Pons (tissue), 1 donor: ENCODE data around the gene PPP6R2.

Experiments
- DNase-seq: peaks from one replicate; pipeline ENCODE4 v3.0.0-alpha.2; 2016; ENCODE audit warnings: low spot score

The PPP6R2 gene

GRCh38 chr22:50342651-50343540 is at the start of gene PPP6R2:
Gene PPP6R2, plus strand, starts transcription at chr22:50343327. Its CDS starts 50,582 bp downstream, at chr22:50393909.
- DNase-seq = peak; percentile 58

- DNase-seq = no peak
Measured at GRCh38 chr22:50293441-50294318, 49.4 kb upstream of the PPP6R2 start.

- DNase-seq = no peak
Measured at GRCh38 chr22:50294319-50294656, 48.8 kb upstream of the PPP6R2 start.

- no peak for DNase-seq
Measured at GRCh38 chr22:50296658-50297490, 46.3 kb upstream of the PPP6R2 start.

DNA sequence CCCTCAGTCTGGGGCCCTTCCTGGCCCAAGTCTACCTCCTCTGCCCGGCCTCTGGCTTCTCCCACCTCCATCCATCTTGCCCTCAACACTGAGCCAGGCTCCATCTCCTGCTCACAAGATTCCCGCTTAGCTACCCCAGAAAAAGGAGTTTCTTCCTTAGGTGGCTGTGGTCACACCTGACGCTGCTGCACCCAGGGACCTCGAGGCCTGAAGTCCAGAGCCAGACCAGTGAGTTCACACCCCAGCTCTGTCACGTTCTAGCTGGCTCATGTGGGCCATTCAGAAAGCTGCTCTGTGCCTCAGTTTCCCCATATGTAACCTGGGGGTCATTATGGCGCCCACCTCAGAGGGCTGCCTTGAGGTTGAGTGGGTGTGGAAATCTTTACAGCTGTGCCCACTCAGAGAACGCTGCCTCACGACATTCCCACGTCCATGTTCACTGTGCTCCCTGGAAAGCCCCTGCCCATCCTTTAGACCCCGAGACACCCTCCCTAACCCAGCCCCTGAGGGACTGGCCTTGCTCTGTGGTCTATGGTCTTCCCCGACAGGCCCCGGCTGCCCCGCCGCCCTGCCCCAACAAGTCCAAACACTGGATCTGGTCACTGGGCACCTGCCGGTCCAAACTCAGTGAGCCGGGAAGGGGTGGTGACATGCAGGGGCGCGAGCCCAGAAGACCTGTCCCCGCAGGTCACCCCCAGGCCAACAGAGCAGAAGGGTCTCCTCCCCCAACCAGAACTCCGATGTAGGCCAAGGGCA is 45.4 kb upstream of the PPP6R2 start:
- DNase-seq = no peak

- no peak for DNase-seq
Measured at GRCh38 chr22:50298266-50298637, 44.9 kb upstream of the PPP6R2 start.

DNA sequence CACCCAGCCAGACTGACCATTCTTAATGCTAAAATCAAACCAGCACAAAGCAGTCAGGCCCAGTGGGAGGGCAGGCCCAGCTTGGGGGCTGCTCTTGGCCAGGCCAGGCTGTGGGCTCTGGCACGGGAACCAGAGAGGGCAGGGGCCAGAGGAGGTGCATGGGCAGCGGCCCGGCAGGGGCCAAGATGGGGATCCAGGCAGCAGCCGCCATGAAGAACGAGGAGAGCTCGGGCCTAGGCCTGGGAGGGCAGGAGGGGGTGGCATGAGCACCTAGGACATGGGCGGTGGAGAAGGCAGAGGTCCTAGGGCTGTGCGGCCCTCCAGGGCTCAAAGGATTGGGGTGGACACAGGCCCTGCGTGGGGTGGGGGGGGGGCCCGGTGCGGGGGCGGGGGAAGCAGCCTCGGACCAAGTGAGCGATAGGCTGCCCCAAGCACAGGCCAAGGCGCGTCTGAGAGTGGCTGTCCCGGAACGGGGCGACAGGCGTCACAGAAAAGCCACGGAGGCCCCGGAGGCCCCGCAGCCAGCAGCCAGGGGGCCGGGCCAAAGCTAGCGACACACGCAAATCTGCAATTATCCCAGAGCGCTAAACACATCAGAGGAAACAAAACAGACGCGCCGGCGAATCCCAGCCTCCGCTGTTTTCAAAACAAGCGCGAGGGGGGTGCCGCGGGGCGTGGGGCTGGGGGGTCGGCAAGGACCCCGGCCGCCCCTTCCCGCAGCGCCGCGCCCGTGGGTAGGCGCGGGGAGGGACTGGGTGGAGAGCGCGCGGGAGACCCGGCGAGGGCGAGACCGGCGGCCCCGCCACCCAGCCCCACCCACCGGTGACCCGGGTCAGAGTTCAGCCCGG is 44.0 kb upstream of the PPP6R2 start:
- DNase-seq = no peak

DNA sequence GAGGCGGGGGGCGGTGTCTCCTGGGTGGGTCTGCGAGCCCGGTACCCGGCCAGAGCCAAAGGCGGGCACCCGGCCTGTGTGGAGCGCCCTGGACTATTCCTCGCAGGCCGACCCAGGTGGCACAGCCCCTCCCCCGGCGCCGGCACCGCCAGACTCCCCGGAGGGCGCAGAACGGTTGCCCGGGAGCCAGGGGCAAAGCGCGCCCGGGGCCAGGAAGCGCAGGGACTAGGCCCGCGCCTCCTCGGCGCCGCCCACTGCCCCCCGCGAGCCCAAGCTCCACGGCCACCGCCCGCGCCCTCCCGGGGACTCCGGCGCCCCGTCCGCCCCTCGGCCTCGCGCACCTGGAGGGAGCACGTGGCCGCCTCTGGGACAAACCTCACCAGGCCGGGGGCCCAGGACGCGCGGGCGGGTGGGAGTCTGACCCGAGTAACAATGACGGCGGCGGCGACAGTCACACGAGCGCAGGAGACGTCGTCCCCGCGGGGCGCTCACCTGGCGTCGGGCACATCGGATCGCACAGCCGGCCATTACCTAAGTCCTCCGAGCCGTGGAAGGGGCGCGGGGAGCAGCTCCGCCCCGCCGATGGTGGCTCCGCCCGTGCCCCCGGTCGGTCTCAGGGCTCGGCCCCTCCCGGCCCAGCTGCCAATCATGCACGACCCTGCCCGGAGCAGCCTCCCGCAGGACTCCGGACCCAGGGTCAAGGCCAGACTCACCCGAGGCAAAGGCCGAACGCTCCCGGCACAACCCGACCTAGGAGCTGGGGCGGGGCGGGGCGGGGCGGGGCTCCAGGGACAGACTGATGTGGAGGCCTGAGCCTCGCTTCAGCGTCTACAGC is 43.1 kb upstream of the PPP6R2 start:
- no peak for DNase-seq

- DNase-seq = no peak
Measured at GRCh38 chr22:50300620-50301257, 42.4 kb upstream of the PPP6R2 start.

- DNase-seq = no peak
Measured at GRCh38 chr22:50301581-50301991, 41.5 kb upstream of the PPP6R2 start.

DNA sequence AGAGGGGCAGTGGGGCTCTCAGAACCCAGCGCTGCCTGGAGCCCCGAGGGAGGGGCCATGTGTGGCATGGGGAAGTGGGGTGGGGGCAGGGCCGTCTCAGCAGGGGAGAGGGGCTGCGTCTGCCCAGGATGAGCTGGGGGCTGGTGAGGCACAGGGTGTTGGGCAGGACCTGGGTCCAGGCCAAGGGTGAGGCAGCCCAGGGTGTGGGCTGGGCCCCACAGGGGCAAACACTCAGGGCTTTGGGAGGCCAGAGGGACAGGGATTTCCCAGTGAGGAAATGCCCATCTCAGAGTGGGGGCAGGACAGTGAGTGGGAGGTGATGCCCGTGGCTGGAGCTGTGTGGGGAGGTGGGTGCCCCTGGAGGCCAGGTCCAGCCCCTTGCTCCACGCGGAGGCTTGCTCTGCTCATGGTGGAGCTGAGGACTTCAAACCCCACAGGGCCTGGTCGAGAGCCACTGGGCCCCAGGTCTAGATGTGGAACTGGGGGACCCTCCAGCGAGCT is 41.0 kb upstream of the PPP6R2 start:
- no peak for DNase-seq

DNA sequence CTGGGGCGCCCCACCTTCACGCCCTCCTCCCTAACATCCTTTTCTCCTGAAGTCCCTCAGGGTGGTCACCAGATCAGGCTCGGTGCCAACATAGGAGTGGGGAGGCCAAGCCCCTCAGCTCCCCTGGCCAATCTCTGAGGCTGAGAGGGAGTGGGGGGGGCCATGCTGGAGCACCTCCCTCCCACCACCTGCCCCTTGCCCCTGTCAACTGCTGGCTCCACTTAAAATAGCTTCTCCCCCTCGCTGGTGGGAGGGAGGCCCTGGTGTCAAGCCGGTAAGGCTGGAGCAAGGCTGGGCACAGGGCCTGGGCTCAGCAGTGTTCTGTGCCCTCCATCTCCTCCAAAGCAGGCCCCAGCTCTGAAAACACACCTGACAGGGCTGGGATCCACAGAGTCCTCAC is 40.6 kb upstream of the PPP6R2 start:
- no peak for DNase-seq

DNA sequence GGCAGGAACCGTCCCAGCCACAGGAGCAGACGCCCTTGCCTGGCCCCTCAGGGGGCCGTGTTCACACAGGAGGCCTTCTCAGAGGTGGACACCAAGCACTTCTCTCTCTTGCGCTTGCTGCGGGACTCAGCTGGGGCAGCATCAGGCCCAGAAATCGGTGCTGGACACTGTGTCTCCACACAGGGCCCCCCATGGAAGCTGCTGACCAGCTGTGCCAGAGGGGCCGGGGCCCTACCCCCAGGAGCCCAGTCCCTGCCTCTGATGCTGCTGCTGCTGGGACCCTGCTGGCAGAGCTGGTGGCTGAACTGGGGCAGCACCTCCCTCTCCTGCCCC is 39.6 kb upstream of the PPP6R2 start:
- DNase-seq = no peak

- DNase-seq = peak; percentile 57
Measured at GRCh38 chr22:50303848-50304527, 39.1 kb upstream of the PPP6R2 start.

GRCh38 chr22:50304528-50305392 is 38.4 kb upstream of the PPP6R2 start:
- peak; percentile 60 for DNase-seq

DNA sequence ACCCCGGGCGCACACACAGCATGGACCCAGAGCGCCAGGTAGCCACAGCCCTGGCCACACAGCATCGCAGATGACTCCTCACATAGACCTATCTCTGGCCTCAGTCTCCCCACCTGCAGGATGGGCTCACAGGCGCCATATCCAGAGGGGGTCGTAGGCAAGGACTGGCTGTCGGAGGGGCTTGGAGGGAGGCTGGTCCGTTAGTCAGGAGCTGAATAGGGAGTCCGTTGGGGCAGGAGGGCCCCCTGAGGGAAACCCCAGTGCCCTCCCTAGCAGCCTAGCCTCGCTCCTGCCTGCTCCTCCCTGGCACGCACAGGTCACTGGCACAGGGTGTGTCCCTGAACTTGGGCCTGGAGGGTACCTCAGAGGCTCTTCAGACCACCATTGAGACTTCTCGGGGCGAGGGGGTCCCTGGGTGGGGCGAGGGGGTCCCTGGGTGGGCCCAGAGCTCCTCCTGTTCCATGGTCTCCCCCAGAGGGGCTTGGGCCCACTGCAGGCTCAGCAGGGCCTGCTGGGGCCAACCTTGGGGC is 37.7 kb upstream of the PPP6R2 start:
- no peak for DNase-seq

GRCh38 chr22:50305923-50306566 is 37.1 kb upstream of the PPP6R2 start:
- DNase-seq = peak; percentile 49
